A549 (cell line): ENCODE data around the gene CACNA1H. TPM values are rescaled to one million over a fixed set of nuclear protein-coding genes. Genes with fewer than 3 reads are reported as not detected.
"Not testable (repeated sequence)": the region's sequence is repeated elsewhere in the genome, so short reads cannot be mapped to it uniquely, and the experiment has no call there.

ENCODE experiments used
- ATAC-seq, 2 experiments: fragments of 200-7000 bp in 1 of 2; fragments of >200 bp in 1 of 2; cut with Nextera tagmentation in 1 of 2; cut with Tn5 transposase in 1 of 2; 3 replicates each; pipeline versions ENCODE4 v1.8.0 to v1.9.1; 2018 to 2020; ENCODE audit warnings: mild to moderate bottlenecking in 1 of 2, moderate library complexity in 1 of 2
- CTCF ChIA-PET: fragments of 300-600 bp; sonication (Branson Sonifier 250); formaldehyde crosslinking; extraction: SDS; loops from one replicate; lab custom pipeline; 2021; ENCODE audit warnings: antibody characterized with exemption, inconsistent platforms; lab: Yijun Ruan, JAX
- POLR2A ChIA-PET: fragments of 350-600 bp; formaldehyde crosslinking; extraction: SDS; loops from one replicate; lab custom pipeline; 2021; ENCODE audit warnings: antibody characterized with exemption, inconsistent platforms; lab: Yijun Ruan, JAX
- DNase-seq, 2 experiments: peaks; one replicate each; pipeline versions ENCODE4 v3.0.0 to v3.0.0-alpha.2; 2011 to 2016; ENCODE audit warnings: low read depth in 1 of 2, low spot score in 1 of 2
- FAIRE-seq: peaks from 2 replicates; lab custom pipeline; 2011; peaks lifted over from hg19 to GRCh38; lab: Jason Lieb, UNC
- H3K27ac ChIP-seq, 2 experiments: fragments of >200 bp; sonication (Bioruptor Twin); formaldehyde crosslinking; 3 replicates each; pipeline ENCODE4 v1.5.1; 2016 to 2017
- H3K4me1 ChIP-seq: fragments of >200 bp; sonication (Bioruptor Twin); formaldehyde crosslinking; 3 replicates; pipeline ENCODE4 v1.6.1; 2016
- H3K4me2 ChIP-seq: fragments of >200 bp; sonication (Bioruptor Twin); formaldehyde crosslinking; 3 replicates; pipeline ENCODE4 v1.6.1; 2016
- H3K4me3 ChIP-seq: fragments of >200 bp; sonication (Bioruptor Twin); formaldehyde crosslinking; 3 replicates; pipeline ENCODE4 v1.5.1; 2016
- H3K9me3 ChIP-seq: fragments of >200 bp; sonication (Bioruptor Twin); formaldehyde crosslinking; 3 replicates; pipeline ENCODE4 v1.6.1; 2016
- KDM1A ChIP-seq: fragments of 200-600 bp; sonication (generic); IDR thresholded peaks from 2 replicates; pipeline ENCODE4 v1.6.1; 2016; ENCODE audit warnings: low read depth, mild to moderate bottlenecking
- MAZ ChIP-seq: fragments of 150-350 bp; IDR thresholded peaks from 2 replicates; pipeline ENCODE4 v1.6.1; 2014; ENCODE audit warnings: antibody characterized with exemption, low read depth, low read length, borderline replicate concordance
- MYC ChIP-seq: IDR thresholded peaks from 2 replicates; pipeline ENCODE4 v1.6.1; 2012; ENCODE audit warnings: mild to moderate bottlenecking, inconsistent platforms, low read length, improper control_type of control experiment, borderline replicate concordance
- NFE2L2 ChIP-seq: fragments of 150-350 bp; conservative IDR thresholded peaks from 2 replicates; pipeline ENCODE4 v1.6.1; 2014; ENCODE audit warnings: low read length
- NPAS2 ChIP-seq: fragments of 250-450 bp; sonication (Bioruptor Pico); IDR thresholded peaks from 2 replicates; pipeline ENCODE4 v1.8.0; 2022; ENCODE audit warnings: mild to moderate bottlenecking, moderate library complexity, borderline replicate concordance
- RAD21 ChIP-seq, 2 experiments: fragments of >200 bp in 1 of 2; sonication (Bioruptor Twin) in 1 of 2; formaldehyde crosslinking in 1 of 2; IDR thresholded peaks in 1 of 2; conservative IDR thresholded peaks in 1 of 2; 2 replicates in 1 of 2; 3 replicates in 1 of 2; pipeline ENCODE4 v1.6.1; 2012 to 2018; ENCODE audit warnings: inconsistent platforms in 1 of 2
- RFX5 ChIP-seq: fragments of 450-650 bp; IDR thresholded peaks from 2 replicates; pipeline ENCODE4 v1.7.1; 2014; ENCODE audit warnings: antibody characterized with exemption, mild to moderate bottlenecking, moderate library complexity
- WGBS: methylation state at CpG from one replicate; pipeline ENCODE4 v1.1.6; 2017; ENCODE audit errors: missing lambda C conversion rate; 5-methylcytosine and 5-hydroxymethylcytosine counted together
- polyA plus RNA-seq, 4 experiments: library from polyadenylated mRNA; depleted of rRNA in 3 of 4; stranded (reverse); fragments of >200 nt; fragmentation: RNase III in 1 of 4; extraction: RNeasy Plus Mini Kit Qiagen cat#74134 plus additional on column Dnase treatment in 1 of 4; gene quantifications; 2 replicates in 3 of 4; 3 replicates in 1 of 4; pipeline ENCODE4 v1.2.3, GENCODE V29; 2011 to 2017
- TF ChIP-seq, protein P1 (sequence below): fragments of >200 bp; sonication (Bioruptor Twin); formaldehyde crosslinking; IDR thresholded peaks from 2 replicates; pipeline ENCODE4 v1.6.1; 2016
- TF ChIP-seq, protein P2 (sequence below): IDR thresholded peaks from 2 replicates; pipeline ENCODE4 v1.6.1; 2012
- TF ChIP-seq, protein P3 (sequence below): fragments of 450-650 bp; IDR thresholded peaks from 2 replicates; pipeline ENCODE4 v1.6.1; 2014; ENCODE audit warnings: antibody characterized with exemption
- TF ChIP-seq, protein P4 (sequence below): fragments of 250-450 bp; sonication (Bioruptor Pico); IDR thresholded peaks from 2 replicates; pipeline ENCODE4 v1.5.0; 2021; ENCODE audit warnings: mild to moderate bottlenecking, moderate library complexity, borderline replicate concordance

Gene CACNA1H
- polyA plus RNA-seq, 2 of the 4 experiments (the other 2 are of a cell fraction): 7.2 to 15.8 TPM

DNA sequence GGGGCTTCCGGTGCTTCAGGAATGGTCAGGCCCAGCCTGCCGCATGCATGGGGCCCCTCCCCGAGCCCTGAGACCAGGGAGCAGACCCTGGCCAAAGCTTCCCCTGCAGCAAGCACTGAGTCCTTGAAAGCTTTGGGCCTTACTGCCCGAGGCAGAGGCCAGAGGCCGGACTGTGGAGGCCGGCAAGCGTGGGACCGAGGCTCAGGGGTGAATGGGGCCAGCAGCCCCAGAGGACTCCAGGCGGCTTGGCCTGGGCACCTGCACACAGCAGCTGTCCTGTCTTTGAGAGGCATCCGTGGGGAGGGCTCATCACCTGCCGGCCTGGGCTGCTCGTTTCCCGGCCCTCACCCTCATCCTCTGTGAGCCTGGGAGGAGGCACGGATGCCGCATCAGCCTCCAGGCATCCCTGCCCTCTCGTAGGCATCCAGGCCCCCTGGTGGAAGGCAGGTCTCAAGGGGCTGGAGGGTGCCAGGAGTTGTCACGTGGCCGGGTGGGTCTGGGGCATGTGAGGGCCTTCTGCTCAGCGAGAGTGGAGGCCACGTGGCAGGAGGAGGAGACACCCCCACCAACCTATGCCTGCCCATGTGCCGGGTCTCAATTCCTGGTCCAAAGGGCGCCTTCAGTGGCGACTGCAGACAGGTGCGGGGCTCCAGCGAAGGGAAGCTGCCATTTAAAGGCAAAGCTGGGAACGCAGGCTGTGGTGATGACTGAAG, 31.4 kb downstream of the CACNA1H start:
- Histone ChIP-seq H3K27ac (peak overlapping the region; percentile 97 to 100; a peak in 5 of 6 replicates), H3K9me3 (no peaks in the 10 kb centered on the region), H3K4me1 (peaks cover 49% of the 10 kb centered on the region), H3K4me3 (no peak overlapping the region), H3K4me2 (peak overlapping the region; percentile 100; the same call in 2 of the 3 replicates)
- TF ChIP-seq, protein P1, sequence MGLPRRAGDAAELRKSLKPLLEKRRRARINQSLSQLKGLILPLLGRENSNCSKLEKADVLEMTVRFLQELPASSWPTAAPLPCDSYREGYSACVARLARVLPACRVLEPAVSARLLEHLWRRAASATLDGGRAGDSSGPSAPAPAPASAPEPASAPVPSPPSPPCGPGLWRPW: no peak
- TF ChIP-seq NPAS2 (0 out of 2 replicates have a peak, but pooled peaks have one; percentile 36), RAD21 (conservative IDR thresholded peaks at IDR 0.05 in 1 of 2, IDR thresholded peaks at IDR 0.05 in 1 of 2) (peak in 1 of 2 experiments; percentile 13; a peak in 1 of 5 replicates), RFX5 (no peak), NFE2L2 (no peak), MYC (no peak)
- TF ChIP-seq, protein P2, sequence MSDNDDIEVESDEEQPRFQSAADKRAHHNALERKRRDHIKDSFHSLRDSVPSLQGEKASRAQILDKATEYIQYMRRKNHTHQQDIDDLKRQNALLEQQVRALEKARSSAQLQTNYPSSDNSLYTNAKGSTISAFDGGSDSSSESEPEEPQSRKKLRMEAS: peak; percentile 39; the same call in 1 of the 2 replicates
- TF ChIP-seq, protein P3, sequence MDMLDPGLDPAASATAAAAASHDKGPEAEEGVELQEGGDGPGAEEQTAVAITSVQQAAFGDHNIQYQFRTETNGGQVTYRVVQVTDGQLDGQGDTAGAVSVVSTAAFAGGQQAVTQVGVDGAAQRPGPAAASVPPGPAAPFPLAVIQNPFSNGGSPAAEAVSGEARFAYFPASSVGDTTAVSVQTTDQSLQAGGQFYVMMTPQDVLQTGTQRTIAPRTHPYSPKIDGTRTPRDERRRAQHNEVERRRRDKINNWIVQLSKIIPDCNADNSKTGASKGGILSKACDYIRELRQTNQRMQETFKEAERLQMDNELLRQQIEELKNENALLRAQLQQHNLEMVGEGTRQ: peak; percentile 71
- TF ChIP-seq, protein P4, sequence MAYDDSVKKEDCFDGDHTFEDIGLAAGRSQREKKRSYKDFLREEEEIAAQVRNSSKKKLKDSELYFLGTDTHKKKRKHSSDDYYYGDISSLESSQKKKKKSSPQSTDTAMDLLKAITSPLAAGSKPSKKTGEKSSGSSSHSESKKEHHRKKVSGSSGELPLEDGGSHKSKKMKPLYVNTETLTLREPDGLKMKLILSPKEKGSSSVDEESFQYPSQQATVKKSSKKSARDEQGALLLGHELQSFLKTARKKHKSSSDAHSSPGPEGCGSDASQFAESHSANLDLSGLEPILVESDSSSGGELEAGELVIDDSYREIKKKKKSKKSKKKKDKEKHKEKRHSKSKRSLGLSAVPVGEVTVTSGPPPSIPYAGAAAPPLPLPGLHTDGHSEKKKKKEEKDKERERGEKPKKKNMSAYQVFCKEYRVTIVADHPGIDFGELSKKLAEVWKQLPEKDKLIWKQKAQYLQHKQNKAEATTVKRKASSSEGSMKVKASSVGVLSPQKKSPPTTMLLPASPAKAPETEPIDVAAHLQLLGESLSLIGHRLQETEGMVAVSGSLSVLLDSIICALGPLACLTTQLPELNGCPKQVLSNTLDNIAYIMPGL (CRISPR knock-in tag): no peak
- ChIA-PET CTCF (interaction anchor here (1.1 to 5.6 kb wide), 7 partner anchors 10 to 127 kb away, joined by 3 to 53 read pairs (median 5); no protein-coding TSS in a partner anchor), POLR2A (no interaction called here)
- ATAC-seq (peak in 1 of 2 experiments; percentile 13; a peak in 3 of 6 replicates), FAIRE-seq (no peak), DNase-seq (peak in 1 of 2 experiments; percentile 57)
- 86% methylated on average over 8 of the region's 26 CpGs for WGBS

DNA sequence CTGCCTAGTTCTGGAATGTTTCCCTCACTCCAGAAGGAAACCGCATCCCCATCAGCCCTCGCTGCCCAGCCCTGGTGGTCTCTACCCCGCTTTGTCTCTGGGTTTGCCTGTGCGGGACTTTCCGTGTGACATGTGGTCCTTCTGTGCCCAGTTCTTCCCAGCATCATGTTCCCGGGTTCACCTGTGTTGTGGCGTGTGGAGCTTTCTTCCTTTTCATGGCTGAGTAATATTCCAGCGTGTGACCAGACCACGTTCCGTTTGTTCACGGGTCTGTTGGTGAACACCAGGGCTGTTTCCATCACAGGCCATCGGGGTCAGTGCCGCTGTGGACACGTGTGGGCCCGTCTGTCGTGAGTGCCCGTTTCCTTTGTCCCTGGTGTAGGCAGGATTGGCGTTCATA, 32.1 kb downstream of the CACNA1H start:
- H3K4me3 ChIP-seq: no peak overlapping the region
- H3K9me3 ChIP-seq: no peaks in the 10 kb centered on the region
- DNase-seq (no peak), FAIRE-seq (no peak), ATAC-seq (no peak)
- CTCF ChIA-PET: interaction anchor here (1.2 to 5.6 kb wide), 4 partner anchors 9 to 128 kb away, joined by 3 to 53 read pairs (median 8); no protein-coding TSS in a partner anchor
- H3K4me2 ChIP-seq: no peak overlapping the region
- TF ChIP-seq MAZ (no peak), KDM1A (0 out of 2 replicates have a peak, but pooled peaks have one; percentile 58)
- H3K27ac ChIP-seq: peak overlapping the region in 1 of 2 experiments; percentile 97; a peak in 1 of 6 replicates
- H3K4me1 ChIP-seq: peaks cover 47% of the 10 kb centered on the region
- POLR2A ChIA-PET: no interaction called here
- 95% methylated on average over 18 of the region's 18 CpGs for WGBS

DNA sequence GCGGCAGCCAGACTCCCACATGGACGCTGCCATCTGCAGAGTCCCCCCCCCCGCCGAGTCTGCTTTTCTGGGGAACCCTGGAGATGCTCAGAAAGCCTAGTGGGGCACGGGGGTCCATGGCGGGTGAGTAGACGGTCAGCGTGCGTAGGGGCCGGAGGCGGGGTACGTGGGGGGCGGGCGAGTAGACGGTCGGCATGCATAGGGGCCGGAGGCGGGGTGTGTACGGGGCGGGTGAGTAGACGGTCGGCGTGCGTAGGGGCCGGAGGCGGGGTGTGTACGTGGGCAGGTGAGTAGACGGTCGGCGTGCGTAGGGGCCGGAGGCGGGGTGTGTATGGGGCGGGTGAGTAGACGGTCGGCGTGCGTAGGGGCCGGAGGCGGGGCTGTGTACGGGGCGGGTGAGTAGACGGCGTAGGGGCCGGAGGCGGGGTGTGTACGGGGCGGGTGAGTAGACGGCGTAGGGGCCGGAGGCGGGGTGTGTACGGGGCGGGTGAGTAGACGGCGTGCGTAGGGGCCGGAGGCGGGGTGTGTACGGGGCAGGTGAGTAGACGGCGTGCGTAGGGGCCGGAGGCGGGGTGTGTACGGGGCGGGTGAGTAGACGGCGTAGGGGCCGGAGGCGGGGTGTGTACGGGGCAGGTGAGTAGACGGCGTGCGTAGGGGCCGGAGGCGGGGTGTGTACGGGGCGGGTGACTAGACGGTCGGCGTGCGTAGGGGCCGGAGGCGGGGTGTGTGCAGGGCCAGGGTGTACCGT, 32.7 kb downstream of the CACNA1H start:
- ATAC-seq, H3K4me3 ChIP-seq, FAIRE-seq, DNase-seq, POLR2A ChIA-PET, H3K4me2 ChIP-seq, H3K9me3 ChIP-seq, H3K27ac ChIP-seq: not testable (repeated sequence)
- CTCF ChIA-PET: interaction anchor here (1.2 to 5.6 kb wide), 2 partner anchors 9 to 82 kb away, joined by 5 to 53 read pairs; no protein-coding TSS in a partner anchor
- WGBS: 85% methylated on average over 28 of the region's 86 CpGs
- H3K4me1 ChIP-seq: peaks cover 40% of the 10 kb centered on the region
